ENCODE data around the gene JCHAIN. TPM values are rescaled to one million over a fixed set of nuclear protein-coding genes. Genes with fewer than 3 reads are reported as not detected.
A peak's percentile ranks its signal among the peaks of the same experiment; 100 is the strongest.
"Not testable (repeated sequence)": the region's sequence is repeated elsewhere in the genome, so short reads cannot be mapped to it uniquely, and the experiment has no call there.

The JCHAIN gene
- polyA plus RNA-seq, 1 donor, result 1.5 TPM

DNA sequence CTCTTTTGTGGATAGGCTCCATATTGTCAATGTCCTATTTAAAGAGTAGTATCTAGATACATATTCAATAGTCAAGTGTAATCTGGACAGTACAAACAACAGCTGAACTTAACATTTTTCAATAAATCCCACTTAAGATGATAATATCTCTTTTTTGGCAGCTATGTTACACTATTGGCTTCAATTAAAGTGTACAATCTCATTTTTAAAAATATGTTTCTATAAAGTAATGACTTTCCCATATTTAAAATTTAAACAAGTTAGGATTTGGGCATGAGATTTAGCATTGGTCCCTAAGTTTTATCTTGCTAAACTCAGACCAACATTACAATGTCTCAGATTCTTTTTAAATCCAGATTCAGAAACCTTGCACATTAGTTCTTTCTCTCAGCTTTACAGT, 7.9 kb upstream of the JCHAIN start:
- no peaks in the 10 kb centered on the region for H3K4me1 ChIP-seq (ENCODE audit: control insufficient read depth, insufficient read depth, low read length)
- H3K27me3 ChIP-seq (ENCODE audit: control insufficient read depth, insufficient read depth, low read length), result no peaks in the 10 kb centered on the region
- H3K36me3 ChIP-seq (ENCODE audit: control insufficient read depth, insufficient read depth, low read length), result no peaks in the 10 kb centered on the region
- H3K27ac ChIP-seq (ENCODE audit: low read length), result no peak overlapping the region
- no peak overlapping the region for H3K4me3 ChIP-seq (ENCODE audit: low read length)
- no peak for DNase-seq
- H3K9me3 ChIP-seq (ENCODE audit: control insufficient read depth, low read depth, low read length), result no peaks in the 10 kb centered on the region

DNA sequence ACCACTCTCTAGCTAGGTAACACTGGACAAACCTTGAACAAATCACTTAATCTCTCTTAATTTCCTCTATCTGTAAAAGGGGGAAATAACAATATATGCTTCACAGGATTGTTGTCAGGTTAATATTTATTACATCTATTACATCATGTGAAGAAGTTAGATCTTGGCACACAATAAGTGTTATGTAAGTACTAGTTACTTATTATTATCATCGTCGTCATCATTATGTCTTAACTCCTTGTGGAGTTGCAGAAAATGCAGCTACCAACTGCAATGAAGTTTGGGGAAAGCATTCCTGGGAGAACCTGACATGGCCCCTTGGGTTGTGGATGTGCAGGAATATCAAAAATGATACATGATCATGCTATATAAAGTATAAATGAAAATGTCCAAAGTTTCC, 4.8 kb upstream of the JCHAIN start:
- no peaks in the 10 kb centered on the region for H3K36me3 ChIP-seq (ENCODE audit: control insufficient read depth, insufficient read depth, low read length)
- H3K27ac ChIP-seq (ENCODE audit: low read length), result no peak overlapping the region
- no peaks in the 10 kb centered on the region for H3K9me3 ChIP-seq (ENCODE audit: control insufficient read depth, low read depth, low read length)
- WGBS (ENCODE audit: insufficient coverage, low lambda C conversion rate), result no CpG with 5 or more reads among the region's 2 CpGs
- H3K27me3 ChIP-seq (ENCODE audit: control insufficient read depth, insufficient read depth, low read length), result no peaks in the 10 kb centered on the region
- H3K4me1 ChIP-seq (ENCODE audit: control insufficient read depth, insufficient read depth, low read length), result no peaks in the 10 kb centered on the region
- DNase-seq, result no peak
- H3K4me3 ChIP-seq (ENCODE audit: low read length), result no peak overlapping the region

DNA sequence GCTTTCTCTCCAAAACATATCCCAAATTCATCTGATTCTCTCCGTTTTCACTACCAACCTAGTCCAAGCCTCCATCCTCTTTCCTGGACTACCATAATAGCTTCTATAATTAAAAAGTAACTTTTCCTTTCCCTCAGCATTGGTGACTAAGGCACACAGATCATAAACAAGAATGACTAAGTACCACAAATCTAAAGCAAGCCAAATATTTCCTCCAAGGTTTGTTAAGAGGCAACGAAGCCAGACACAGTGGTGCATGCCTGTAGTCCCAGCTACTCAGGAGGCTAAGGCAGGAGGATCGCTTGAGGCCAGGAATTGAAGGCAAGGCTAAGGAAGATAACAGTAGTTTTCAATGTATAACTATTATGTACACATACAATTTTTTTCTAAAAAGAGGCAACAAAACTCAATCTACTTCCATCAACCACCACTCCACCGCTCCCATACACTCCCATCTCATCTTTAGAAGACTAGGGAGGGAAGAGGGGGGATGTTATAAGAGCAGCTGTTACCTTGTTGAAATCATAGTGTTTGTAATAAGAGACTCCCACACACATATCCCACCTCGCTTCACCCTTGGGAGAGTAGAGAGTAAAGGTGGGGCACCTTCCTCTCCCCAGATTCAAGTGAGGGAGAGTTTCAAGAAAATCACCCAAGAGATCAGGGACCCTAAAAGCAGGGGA, 4.2 kb upstream of the JCHAIN start:
- Histone ChIP-seq H3K27me3 (ENCODE audit: control insufficient read depth, insufficient read depth, low read length) (no peaks in the 10 kb centered on the region), H3K27ac (ENCODE audit: low read length) (no peak overlapping the region), H3K4me1 (ENCODE audit: control insufficient read depth, insufficient read depth, low read length) (no peaks in the 10 kb centered on the region), H3K36me3 (ENCODE audit: control insufficient read depth, insufficient read depth, low read length) (no peaks in the 10 kb centered on the region), H3K9me3 (ENCODE audit: control insufficient read depth, low read depth, low read length) (no peaks in the 10 kb centered on the region), H3K4me3 (ENCODE audit: low read length) (no peak overlapping the region)
- WGBS (ENCODE audit: insufficient coverage, low lambda C conversion rate), result 100% methylated on average over 1 of the region's 5 CpGs
- DNase-seq, result no peak

DNA sequence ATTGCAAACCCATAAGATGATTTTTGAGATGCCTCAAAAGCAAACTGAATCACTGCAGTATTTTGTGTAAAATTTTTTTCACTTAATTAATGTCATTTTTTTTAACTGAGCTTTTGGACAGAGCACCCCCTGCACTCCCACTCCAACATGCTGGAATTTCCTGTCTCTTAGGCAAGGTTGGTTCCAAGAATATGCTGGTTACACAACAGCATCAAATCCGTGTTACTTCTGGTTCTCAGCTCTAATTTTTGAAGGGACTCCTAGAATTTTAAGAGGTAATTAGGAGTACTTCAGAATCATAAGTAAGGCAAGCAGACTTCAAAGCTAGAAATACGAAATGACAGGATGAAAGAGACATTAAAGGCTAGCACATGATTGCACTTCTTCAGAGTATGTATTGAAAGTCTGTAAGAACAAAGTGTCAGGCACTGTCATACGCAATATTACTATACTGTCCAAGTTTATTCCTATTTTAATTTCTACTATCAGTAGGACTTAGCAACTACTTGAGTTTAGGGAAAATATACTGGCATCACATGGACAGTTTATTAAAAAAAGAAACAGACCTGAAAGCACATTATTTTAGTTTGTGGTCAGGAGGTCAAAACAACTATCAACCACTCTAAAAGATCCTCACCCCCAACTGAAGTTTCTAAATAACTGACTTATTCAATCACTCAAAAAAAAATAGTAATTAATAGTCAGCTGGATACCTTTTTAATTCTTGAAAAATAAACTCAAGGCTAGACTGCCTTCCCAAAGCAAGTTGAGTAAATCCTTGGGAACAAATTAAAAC, 1.6 kb upstream of the JCHAIN start:
- H3K36me3 ChIP-seq (ENCODE audit: control insufficient read depth, insufficient read depth, low read length), result no peaks in the 10 kb centered on the region
- H3K9me3 ChIP-seq (ENCODE audit: control insufficient read depth, low read depth, low read length), result no peaks in the 10 kb centered on the region
- no peaks in the 10 kb centered on the region for H3K27me3 ChIP-seq (ENCODE audit: control insufficient read depth, insufficient read depth, low read length)
- no peak for DNase-seq
- H3K4me3 ChIP-seq (ENCODE audit: low read length), result no peak overlapping the region
- no CpG with 5 or more reads among the region's 3 CpGs for WGBS (ENCODE audit: insufficient coverage, low lambda C conversion rate)
- no peak overlapping the region for H3K27ac ChIP-seq (ENCODE audit: low read length)
- no peaks in the 10 kb centered on the region for H3K4me1 ChIP-seq (ENCODE audit: control insufficient read depth, insufficient read depth, low read length)

DNA sequence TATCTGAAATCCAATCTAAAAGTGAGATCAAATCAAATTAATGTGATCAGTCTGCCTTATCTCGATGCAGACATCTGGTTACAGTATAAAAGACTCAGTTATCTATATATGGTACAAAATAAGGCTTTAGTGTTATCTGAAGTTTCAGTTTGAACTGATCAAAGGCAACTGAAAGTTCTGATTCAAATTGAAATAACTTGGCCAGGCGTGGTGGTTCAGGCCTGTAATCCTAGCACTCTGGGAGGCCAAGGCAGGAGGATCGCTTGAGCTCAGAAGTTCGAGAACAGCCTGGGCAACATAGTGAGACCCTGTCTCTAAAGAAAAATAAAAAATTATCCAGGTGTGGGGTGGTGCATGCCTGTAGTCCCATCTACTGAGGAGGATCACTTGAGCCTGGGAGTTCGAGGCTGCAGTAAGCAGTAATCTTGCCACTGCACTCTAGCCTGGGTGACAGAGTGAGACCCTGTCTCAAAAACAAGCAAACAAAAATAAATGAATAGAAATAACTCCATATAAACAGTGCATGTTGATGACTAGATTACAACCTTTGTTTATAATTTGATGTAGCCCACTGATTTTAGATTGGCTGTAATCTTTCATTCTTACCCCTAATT, 4.9 kb downstream of the JCHAIN start:
- H3K4me1 ChIP-seq (ENCODE audit: control insufficient read depth, insufficient read depth, low read length); H3K27ac ChIP-seq (ENCODE audit: low read length); H3K27me3 ChIP-seq (ENCODE audit: control insufficient read depth, insufficient read depth, low read length); DNase-seq; H3K4me3 ChIP-seq (ENCODE audit: low read length); H3K9me3 ChIP-seq (ENCODE audit: control insufficient read depth, low read depth, low read length); H3K36me3 ChIP-seq (ENCODE audit: control insufficient read depth, insufficient read depth, low read length): not testable (repeated sequence)
- 100% methylated on average over 1 of the region's 5 CpGs for WGBS (ENCODE audit: insufficient coverage, low lambda C conversion rate)

DNA sequence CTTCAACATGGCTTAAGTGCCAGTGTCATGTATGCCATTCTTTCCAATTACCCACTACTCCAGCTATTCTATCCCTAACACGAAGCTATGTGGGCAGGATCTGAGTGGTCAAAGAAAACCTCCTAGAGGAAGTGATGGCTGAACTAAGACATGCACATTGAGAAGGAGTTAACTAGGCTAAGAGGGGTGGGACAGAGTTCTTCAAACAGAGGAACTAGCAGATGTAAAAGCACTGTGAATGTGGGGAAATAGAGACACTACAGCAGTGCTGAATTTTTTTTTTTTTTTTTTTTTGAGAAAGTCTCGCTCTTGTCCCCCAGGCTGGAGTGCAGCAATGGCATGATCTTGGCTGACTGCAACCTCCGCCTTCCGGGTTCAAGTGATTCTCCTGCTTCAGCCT, 6.2 kb downstream of the JCHAIN start:
- no peaks in the 10 kb centered on the region for H3K36me3 ChIP-seq (ENCODE audit: control insufficient read depth, insufficient read depth, low read length)
- no peaks in the 10 kb centered on the region for H3K4me1 ChIP-seq (ENCODE audit: control insufficient read depth, insufficient read depth, low read length)
- WGBS (ENCODE audit: insufficient coverage, low lambda C conversion rate), result no CpG with 5 or more reads among the region's 4 CpGs
- no peak for DNase-seq
- H3K27me3 ChIP-seq (ENCODE audit: control insufficient read depth, insufficient read depth, low read length), result no peaks in the 10 kb centered on the region
- no peak overlapping the region for H3K4me3 ChIP-seq (ENCODE audit: low read length)
- H3K27ac ChIP-seq (ENCODE audit: low read length), result no peak overlapping the region
- no peaks in the 10 kb centered on the region for H3K9me3 ChIP-seq (ENCODE audit: control insufficient read depth, low read depth, low read length)

GRCh38 chr4:70658418-70658817, 7.9 kb downstream of the JCHAIN start:
- Histone ChIP-seq H3K9me3 (ENCODE audit: control insufficient read depth, low read depth, low read length) (no peaks in the 10 kb centered on the region), H3K4me1 (ENCODE audit: control insufficient read depth, insufficient read depth, low read length) (no peaks in the 10 kb centered on the region), H3K27me3 (ENCODE audit: control insufficient read depth, insufficient read depth, low read length) (no peaks in the 10 kb centered on the region), H3K4me3 (ENCODE audit: low read length) (no peak overlapping the region), H3K27ac (ENCODE audit: low read length) (no peak overlapping the region), H3K36me3 (ENCODE audit: control insufficient read depth, insufficient read depth, low read length) (no peaks in the 10 kb centered on the region)
- 70% methylated on average over 2 of the region's 3 CpGs for WGBS (ENCODE audit: insufficient coverage, low lambda C conversion rate)
- no peak for DNase-seq

- Histone ChIP-seq H3K4me3 (ENCODE audit: low read length) (no peak overlapping the region), H3K27me3 (ENCODE audit: control insufficient read depth, insufficient read depth, low read length) (no peaks in the 10 kb centered on the region), H3K27ac (ENCODE audit: low read length) (no peak overlapping the region), H3K9me3 (ENCODE audit: control insufficient read depth, low read depth, low read length) (no peaks in the 10 kb centered on the region), H3K4me1 (ENCODE audit: control insufficient read depth, insufficient read depth, low read length) (no peaks in the 10 kb centered on the region), H3K36me3 (ENCODE audit: control insufficient read depth, insufficient read depth, low read length) (no peaks in the 10 kb centered on the region)
- no peak for DNase-seq
- 80% methylated on average over 3 of the region's 5 CpGs for WGBS (ENCODE audit: insufficient coverage, low lambda C conversion rate)
Observed at GRCh38 chr4:70657326-70657725, 9.0 kb downstream of the JCHAIN start.

DNA sequence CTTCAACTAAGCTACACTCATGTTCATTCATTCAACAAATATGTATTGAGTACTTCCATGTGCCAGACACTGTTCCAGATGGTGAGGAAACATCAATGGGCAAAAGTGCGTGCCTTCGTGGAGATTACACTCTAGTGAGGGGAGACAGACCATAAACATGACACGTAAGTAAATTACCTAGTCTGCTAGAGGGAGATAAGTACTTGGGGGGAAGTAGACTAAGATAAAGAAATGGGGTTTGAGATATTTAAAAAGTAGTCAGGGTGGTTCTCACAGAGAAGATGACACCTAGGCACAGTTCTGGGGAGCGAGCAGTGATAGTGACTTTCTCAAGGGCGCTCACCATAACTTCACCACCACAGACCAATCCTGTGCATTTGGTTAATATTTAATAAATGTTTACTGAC, 11.7 kb downstream of the JCHAIN start:
- Histone ChIP-seq H3K4me1 (ENCODE audit: control insufficient read depth, insufficient read depth, low read length) (no peaks in the 10 kb centered on the region), H3K27ac (ENCODE audit: low read length) (no peak overlapping the region), H3K9me3 (ENCODE audit: control insufficient read depth, low read depth, low read length) (no peaks in the 10 kb centered on the region), H3K4me3 (ENCODE audit: low read length) (no peak overlapping the region), H3K36me3 (ENCODE audit: control insufficient read depth, insufficient read depth, low read length) (no peaks in the 10 kb centered on the region), H3K27me3 (ENCODE audit: control insufficient read depth, insufficient read depth, low read length) (no peaks in the 10 kb centered on the region)
- WGBS (ENCODE audit: insufficient coverage, low lambda C conversion rate), result no CpG with 5 or more reads among the region's 5 CpGs
- DNase-seq, result no peak

DNA sequence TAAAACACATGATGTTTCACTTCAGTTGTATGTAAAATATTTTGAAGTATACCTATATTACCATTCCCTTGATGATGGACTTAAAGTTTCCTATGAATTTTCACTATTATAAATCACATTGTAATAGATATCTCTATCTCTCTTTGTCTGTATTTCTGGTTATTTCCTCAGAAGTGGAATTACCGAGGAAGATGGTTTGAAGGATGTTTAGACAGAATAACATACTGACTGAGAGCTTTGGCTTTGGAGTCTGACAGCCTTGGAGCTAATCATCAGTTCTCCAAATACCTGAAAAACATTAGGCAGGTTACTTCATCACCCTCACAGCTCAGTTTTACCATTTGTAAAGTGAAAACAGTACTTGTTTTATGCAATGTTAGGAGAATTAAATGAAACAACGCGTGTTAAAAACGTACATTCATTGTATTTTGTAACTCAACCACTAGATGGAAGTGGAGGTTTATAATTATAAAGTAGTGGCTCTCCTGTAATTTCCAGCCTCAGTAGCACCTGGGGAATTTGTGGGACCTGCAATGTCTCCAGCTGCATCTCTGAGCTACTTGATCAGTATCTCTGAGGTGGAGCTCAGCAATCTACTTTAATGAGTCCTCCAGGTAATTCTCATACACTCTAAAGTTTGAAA, 14.3 kb downstream of the JCHAIN start:
- no peak overlapping the region for H3K4me3 ChIP-seq (ENCODE audit: low read length)
- H3K27ac ChIP-seq (ENCODE audit: low read length), result no peak overlapping the region
- DNase-seq, result peak; percentile 3 to 23
- WGBS (ENCODE audit: insufficient coverage, low lambda C conversion rate), result 60% methylated on average over 1 of the region's 4 CpGs
- H3K4me1 ChIP-seq (ENCODE audit: control insufficient read depth, insufficient read depth, low read length), result no peaks in the 10 kb centered on the region
- H3K36me3 ChIP-seq (ENCODE audit: control insufficient read depth, insufficient read depth, low read length), result no peaks in the 10 kb centered on the region
- no peaks in the 10 kb centered on the region for H3K27me3 ChIP-seq (ENCODE audit: control insufficient read depth, insufficient read depth, low read length)
- no peaks in the 10 kb centered on the region for H3K9me3 ChIP-seq (ENCODE audit: control insufficient read depth, low read depth, low read length)

All from large intestine (tissue), 3 donors.